IMR-90 (cell line): Measurements from ENCODE around the gene WAC. TPM values are rescaled to one million over a fixed set of nuclear protein-coding genes. Genes with fewer than 3 reads are reported as not detected.
"Not testable (repeated sequence)": the region's sequence is repeated elsewhere in the genome, so short reads cannot be mapped to it uniquely, and the experiment has no call there.

Experiments used
- ATAC-seq: fragments of 200-7000 bp; cut with Tn5 transposase; 2 replicates; pipeline ENCODE4 v1.9.1; 2020; ENCODE audit warnings: low read depth, mild to moderate bottlenecking, moderate library complexity
- BruUV-seq: library from RNA; stranded (reverse); fragments of 400-500 nt; replicated peaks from 2 replicates; lab custom pipeline; 2021; lab: Mats Ljungman, UMichigan
- CTCF ChIA-PET: fragments of 300-600 bp; formaldehyde crosslinking; extraction: SDS; loops from one replicate; lab custom pipeline; 2021; ENCODE audit warnings: antibody characterized with exemption; lab: Yijun Ruan, JAX
- POLR2A ChIA-PET: fragments of 300-600 bp; sonication (Branson Sonifier 250); formaldehyde crosslinking; loops from one replicate; lab custom pipeline; 2022; ENCODE audit warnings: antibody characterized with exemption; ENCODE audit not compliant: unreplicated experiment; lab: Charles Lee
- DNase-seq: peaks from one replicate; pipeline ENCODE4 v3.0.0; 2013
- H2AFZ ChIP-seq: replicated peaks from 2 replicates; pipeline ENCODE3; 2013; ENCODE audit warnings: low read length, mild to moderate bottlenecking; ENCODE audit not compliant: poor library complexity
- H2AK5ac ChIP-seq: 2 replicates; pipeline ENCODE4 v1.6.1; 2013; ENCODE audit warnings: low read depth, low read length, inconsistent platforms
- H2AK9ac ChIP-seq: replicated peaks from 2 replicates; pipeline ENCODE3; 2013; ENCODE audit warnings: mild to moderate bottlenecking, low read depth, low read length, moderate library complexity; ENCODE audit not compliant: poor library complexity
- H2BK120ac ChIP-seq: 2 replicates; pipeline ENCODE4 v1.6.1; 2013; ENCODE audit warnings: low read depth, low read length, inconsistent platforms
- H2BK15ac ChIP-seq: 3 replicates; pipeline ENCODE4 v1.6.1; 2013; ENCODE audit warnings: low read depth, low read length, inconsistent platforms
- H2BK20ac ChIP-seq: 2 replicates; pipeline ENCODE4 v1.6.1; 2013; ENCODE audit warnings: low read depth, mild to moderate bottlenecking, inconsistent platforms, low read length, moderate library complexity
- H2BK5ac ChIP-seq: 2 replicates; pipeline ENCODE4 v1.6.1; 2013; ENCODE audit warnings: mild to moderate bottlenecking, low read depth, low read length, inconsistent platforms; ENCODE audit not compliant: poor library complexity, severe bottlenecking
- H3K14ac ChIP-seq: replicated peaks from 2 replicates; pipeline ENCODE4 v1.6.1; 2013; ENCODE audit warnings: low read depth, low read length, inconsistent platforms
- H3K18ac ChIP-seq: 2 replicates; pipeline ENCODE4 v1.6.1; 2013; ENCODE audit warnings: low read depth, low read length, control low read depth
- H3K23ac ChIP-seq: 2 replicates; pipeline ENCODE4 v1.6.1; 2013; ENCODE audit warnings: low read depth, low read length, inconsistent platforms
- H3K27ac ChIP-seq: 2 replicates; pipeline ENCODE4 v1.5.1; 2013; ENCODE audit warnings: mild to moderate bottlenecking, control low read depth, low read length; ENCODE audit not compliant: insufficient read depth
- H3K27me3 ChIP-seq: 2 replicates; pipeline ENCODE4 v1.6.1; 2013; ENCODE audit warnings: low read length; ENCODE audit not compliant: control insufficient read depth, insufficient read depth
- H3K36me3 ChIP-seq: 2 replicates; pipeline ENCODE4 v1.6.1; 2013; ENCODE audit warnings: low read length, mixed read lengths; ENCODE audit not compliant: control insufficient read depth, insufficient read depth
- H3K4ac ChIP-seq: 2 replicates; pipeline ENCODE4 v1.6.1; 2013; ENCODE audit warnings: low read depth, low read length, inconsistent platforms
- H3K4me1 ChIP-seq: 2 replicates; pipeline ENCODE4 v1.6.1; 2013; ENCODE audit warnings: low read length, mixed read lengths; ENCODE audit not compliant: control insufficient read depth, insufficient read depth
- H3K4me2 ChIP-seq: 2 replicates; pipeline ENCODE4 v1.6.1; 2013; ENCODE audit warnings: low read depth, mild to moderate bottlenecking, control low read depth, low read length, moderate library complexity
- H3K4me3 ChIP-seq: 2 replicates; pipeline ENCODE4 v1.5.1; 2013; ENCODE audit warnings: low read depth, mild to moderate bottlenecking, control low read depth, low read length, moderate library complexity; ENCODE audit not compliant: insufficient read depth
- H3K56ac ChIP-seq: 2 replicates; pipeline ENCODE4 v1.6.1; 2013; ENCODE audit warnings: low read length, inconsistent platforms; ENCODE audit not compliant: insufficient read depth; ENCODE audit errors: extremely low read depth
- H3K79me1 ChIP-seq, 2 experiments: 2 replicates each; pipeline ENCODE4 v1.6.1; 2013; ENCODE audit warnings: low read length in 2 of 2, inconsistent platforms in 1 of 2, low read depth in 1 of 2
- H3K9ac ChIP-seq: 2 replicates; pipeline ENCODE4 v1.6.1; 2013; ENCODE audit warnings: low read depth, low read length, control low read depth
- H3K9me1 ChIP-seq: 2 replicates; pipeline ENCODE4 v1.6.1; 2013; ENCODE audit warnings: low read length, inconsistent platforms; ENCODE audit not compliant: insufficient read depth
- H3K9me3 ChIP-seq: 2 replicates; pipeline ENCODE4 v1.6.1; 2013; ENCODE audit warnings: low read length; ENCODE audit not compliant: control insufficient read depth, insufficient read depth
- H4K20me1 ChIP-seq: 2 replicates; pipeline ENCODE4 v1.6.1; 2013; ENCODE audit warnings: low read length, inconsistent platforms; ENCODE audit not compliant: insufficient read depth
- H4K5ac ChIP-seq: 2 replicates; pipeline ENCODE4 v1.6.1; 2013; ENCODE audit warnings: mild to moderate bottlenecking, low read depth, low read length, control low read depth
- H4K8ac ChIP-seq, 2 experiments: 2 replicates each; pipeline ENCODE4 v1.6.1; 2013; ENCODE audit warnings: low read depth in 2 of 2, low read length in 2 of 2, control low read depth in 1 of 2, inconsistent platforms in 1 of 2
- H4K91ac ChIP-seq: 2 replicates; pipeline ENCODE4 v1.6.1; 2013; ENCODE audit warnings: low read depth, low read length, inconsistent platforms; ENCODE audit not compliant: insufficient read depth
- CHD1 ChIP-seq: IDR thresholded peaks from 2 replicates; pipeline ENCODE4 v1.6.1; 2012; ENCODE audit warnings: low read depth, low read length, improper control_type of control experiment
- ELK1 ChIP-seq: fragments of 150-350 bp; IDR thresholded peaks from 2 replicates; pipeline ENCODE4 v1.6.1; 2016; ENCODE audit warnings: low read depth, mild to moderate bottlenecking, low read length, moderate library complexity, borderline replicate concordance
- FOS ChIP-seq: fragments of 150-350 bp; IDR thresholded peaks from 2 replicates; pipeline ENCODE4 v1.6.1; 2016; ENCODE audit warnings: low read depth, low read length
- MAZ ChIP-seq: IDR thresholded peaks from 2 replicates; pipeline ENCODE4 v1.6.1; 2012; ENCODE audit warnings: low read depth, mild to moderate bottlenecking, low read length, improper control_type of control experiment, moderate library complexity, borderline replicate concordance
- POLR2A ChIP-seq: IDR thresholded peaks from 2 replicates; pipeline ENCODE4 v1.6.1; 2012; ENCODE audit warnings: mild to moderate bottlenecking, low read depth, low read length
- RAD21 ChIP-seq: IDR thresholded peaks from 2 replicates; pipeline ENCODE4 v1.6.1; 2012; ENCODE audit warnings: low read length, improper control_type of control experiment
- RCOR1 ChIP-seq: IDR thresholded peaks from 2 replicates; pipeline ENCODE4 v1.6.1; 2012; ENCODE audit warnings: mild to moderate bottlenecking, low read length, improper control_type of control experiment; ENCODE audit not compliant: insufficient replicate concordance
- RFX5 ChIP-seq: IDR thresholded peaks from 2 replicates; pipeline ENCODE4 v1.8.0; 2012; ENCODE audit warnings: low read depth, mild to moderate bottlenecking, low read length, moderate library complexity
- SMC3 ChIP-seq: fragments of 150-350 bp; IDR thresholded peaks from 2 replicates; pipeline ENCODE4 v1.6.1; 2016; ENCODE audit warnings: low read depth, mild to moderate bottlenecking, antibody characterized with exemption, low read length, moderate library complexity
- WGBS, 2 experiments: methylation state at CpG; one replicate each; pipeline versions ENCODE4 v1.1.5 to v1.1.7; 2013; ENCODE audit warnings: missing lambda C conversion rate in 2 of 2; ENCODE audit not compliant: insufficient read length in 1 of 2; ENCODE audit errors: extremely low coverage in 2 of 2; 5-methylcytosine and 5-hydroxymethylcytosine counted together
- dilution Hi-C: fragments of 300-500 bp; cut with HindIII; formaldehyde crosslinking; loops from one replicate; pipeline ENCODE4 v1.14.3; 2018; ENCODE audit warnings: low sequenced_read_pairs; ENCODE audit not compliant: unreplicated experiment
- in situ Hi-C: fragments of 300-500 bp; cut with MboI; formaldehyde crosslinking; loops from 3 replicates; pipeline ENCODE4 v1.14.3; 2019; ENCODE audit warnings: low sequenced_read_pairs, inconsistent platforms, mixed read lengths
- intact Hi-C: fragments of 100-400 bp; cut with micrococcal nuclease; formaldehyde crosslinking; loops from 2 replicates; pipeline ENCODE4 v1.10.0; 2022
- polyA plus RNA-seq, 3 experiments: library from polyadenylated mRNA; depleted of rRNA; stranded (reverse); fragments of >200 nt; gene quantifications; 2 replicates each; pipeline ENCODE4 v1.2.3, GENCODE V29; 2012; ENCODE audit warnings: low replicate concordance in 1 of 3
- total RNA-seq: library from RNA; depleted of rRNA; stranded (reverse); fragments of >200 nt; gene quantifications from 2 replicates; pipeline ENCODE4 v1.2.3, GENCODE V29; 2012

Gene WAC
- total and polyA plus RNA-seq, 2 of the 4 experiments (the other 2 are of a cell fraction) = 39.6 to 52.2 TPM

DNA sequence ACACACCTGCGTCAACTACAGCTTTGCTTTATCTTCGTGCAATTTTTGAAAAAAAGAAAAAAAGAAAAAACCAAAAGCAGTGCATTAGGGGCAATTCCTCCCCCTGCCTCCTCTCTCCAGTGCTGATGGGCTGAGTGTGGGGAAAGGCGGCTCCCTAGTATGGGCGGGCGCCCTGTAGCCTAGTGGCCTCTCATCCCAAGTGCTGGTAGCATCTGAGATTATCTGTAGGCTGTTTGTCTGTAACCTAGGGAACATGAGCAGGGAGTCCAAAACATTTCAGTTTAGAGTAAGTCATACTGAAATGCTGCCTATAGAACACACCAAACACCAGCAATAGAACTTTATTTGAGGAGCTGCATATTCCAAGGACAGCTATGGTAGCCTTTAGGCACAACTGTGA is 119.8 kb downstream of the WAC start:
- H3K56ac ChIP-seq = no peak overlapping the region
- POLR2A ChIA-PET = no interaction called here
- no peaks in the 10 kb centered on the region for H4K20me1 ChIP-seq
- no peak overlapping the region for H4K91ac ChIP-seq
- no peaks in the 10 kb centered on the region for H3K79me1 ChIP-seq
- H2AK5ac ChIP-seq = no peak overlapping the region
- H3K4me1 ChIP-seq = no peaks in the 10 kb centered on the region
- no peak overlapping the region for H3K4ac ChIP-seq
- in situ Hi-C loops = no loop called here
- intact Hi-C loops = no loop called here
- no CpG with 5 or more reads among the region's 5 CpGs for WGBS, 2 experiments
- H3K18ac ChIP-seq = no peak overlapping the region
- dilution Hi-C loops = no loop called here
- no peak overlapping the region for H4K5ac ChIP-seq
- no peak for TF ChIP-seq SMC3
- TF ChIP-seq RCOR1 = no peak
- TF ChIP-seq RAD21 = no peak
- no peak for TF ChIP-seq POLR2A
- TF ChIP-seq ELK1 = no peak
- TF ChIP-seq FOS = no peak
- no peak for TF ChIP-seq MAZ
- no peak for TF ChIP-seq CHD1
- no peak for TF ChIP-seq RFX5
- H3K27ac ChIP-seq = no peak overlapping the region
- H3K14ac ChIP-seq = no peak overlapping the region
- no peaks in the 10 kb centered on the region for H3K36me3 ChIP-seq
- CTCF ChIA-PET = interaction anchor here (1.5 kb wide), 1 partner anchor 11 kb away, joined by 3 read pairs; no protein-coding TSS in a partner anchor
- no peak overlapping the region for H2BK5ac ChIP-seq
- BruUV-seq = no TSS peak
- H3K27me3 ChIP-seq = peaks cover 6% of the 10 kb centered on the region
- no peak overlapping the region for H3K4me3 ChIP-seq
- no peak overlapping the region for H3K4me2 ChIP-seq
- DNase-seq (no peak), ATAC-seq (no peak)
- no peak overlapping the region for H2AK9ac ChIP-seq
- H3K23ac ChIP-seq = no peak overlapping the region
- H3K9me3 ChIP-seq = 0 out of 2 replicates have a peak, but pooled peaks cover 2% of the 10 kb centered on the region
- H2AFZ ChIP-seq = no peak overlapping the region
- no peak overlapping the region for H3K9ac ChIP-seq
- no peak overlapping the region for H2BK15ac ChIP-seq
- no peak overlapping the region for H2BK120ac ChIP-seq
- no peak overlapping the region for H2BK20ac ChIP-seq
- H4K8ac ChIP-seq = no peak overlapping the region
- H3K9me1 ChIP-seq = no peaks in the 10 kb centered on the region

- H3K4me2 ChIP-seq, ATAC-seq, H2AK5ac ChIP-seq, H3K18ac ChIP-seq, H4K8ac ChIP-seq, H3K4ac ChIP-seq, in situ Hi-C loops, BruUV-seq, intact Hi-C loops, H3K9me1 ChIP-seq, H3K9ac ChIP-seq, H3K9me3 ChIP-seq, H3K56ac ChIP-seq, H2AFZ ChIP-seq, H2BK120ac ChIP-seq, H2AK9ac ChIP-seq, H3K4me1 ChIP-seq, H2BK20ac ChIP-seq, H4K5ac ChIP-seq, CTCF ChIA-PET, H3K23ac ChIP-seq, H3K4me3 ChIP-seq, H2BK15ac ChIP-seq, POLR2A ChIA-PET, DNase-seq, H3K14ac ChIP-seq, H2BK5ac ChIP-seq, H3K27ac ChIP-seq, H4K91ac ChIP-seq, H4K20me1 ChIP-seq, H3K79me1 ChIP-seq, H3K36me3 ChIP-seq, dilution Hi-C loops, H3K27me3 ChIP-seq: not testable (repeated sequence)
- WGBS, 2 experiments = no CpG with 5 or more reads among the region's 7 CpGs
These were observed 125.9 kb downstream of the WAC start for GRCh38 chr10:28658824-28659223.
